LNCaP clone FGC (cell line): Measurements from ENCODE around the gene SLIT1.

Experiments used
- DNase-seq: peaks from one replicate; pipeline ENCODE4 v3.0.0-alpha.2; 2011; ENCODE audit warnings: low read depth
- H3K4me3 ChIP-seq: 2 replicates; pipeline ENCODE4 v1.5.1; 2011; ENCODE audit warnings: mild to moderate bottlenecking, low read depth, low read length, control low read depth
- CTCF ChIP-seq: IDR thresholded peaks from 2 replicates; pipeline ENCODE4 v1.5.1; 2012; ENCODE audit warnings: mild to moderate bottlenecking; ENCODE audit not compliant: control insufficient read depth, insufficient read depth; ENCODE audit errors: extremely low read depth

SLIT1 gene

DNA sequence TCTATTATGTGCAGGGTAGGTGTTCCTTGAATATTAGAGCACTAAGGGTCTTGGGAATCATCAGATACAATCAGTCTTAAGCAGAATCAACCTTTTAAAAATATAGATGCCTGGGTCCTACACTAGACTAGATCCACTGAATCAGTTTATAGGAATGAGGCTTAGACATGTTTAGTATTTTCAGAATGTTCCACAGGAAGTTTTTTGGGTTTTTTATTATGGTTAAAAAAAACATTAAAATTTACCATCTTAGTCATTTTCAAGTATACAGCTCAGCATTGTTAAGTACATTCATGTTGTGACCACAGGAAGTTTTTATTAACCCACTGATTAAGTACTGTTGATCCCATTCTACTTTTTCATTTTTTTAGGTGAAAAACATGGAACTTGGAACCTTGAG, 217.9 kb downstream of the SLIT1 start:
- no peak overlapping the region for H3K4me3 ChIP-seq
- DNase-seq, result no peak
- no peak for TF ChIP-seq CTCF

- no peak for DNase-seq
- no peak overlapping the region for H3K4me3 ChIP-seq
- no peak for TF ChIP-seq CTCF
These were observed 221.6 kb downstream of the SLIT1 start for GRCh38 chr10:96964131-96964530.

DNA sequence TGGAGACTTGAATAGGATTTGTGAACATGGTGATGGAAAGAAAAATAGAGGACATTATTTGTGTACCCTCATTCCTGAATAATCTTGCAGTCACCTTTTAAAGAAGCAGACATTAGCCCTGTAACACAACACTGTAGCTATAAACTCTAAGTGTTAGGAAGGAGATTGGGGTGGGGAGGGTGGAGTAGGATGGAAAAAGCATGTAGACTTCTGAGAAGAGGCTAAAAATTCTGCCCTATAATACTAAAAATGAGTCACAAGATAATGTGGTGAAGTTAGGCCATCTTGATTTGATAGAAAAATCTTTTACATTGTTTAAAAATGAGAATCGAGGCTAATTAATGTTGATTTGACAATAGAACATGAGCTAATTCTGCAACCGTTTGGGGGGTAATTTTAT, 224.9 kb downstream of the SLIT1 start:
- no peak for TF ChIP-seq CTCF
- DNase-seq, result no peak

GRCh38 chr10:96959733-96960132, 226.0 kb downstream of the SLIT1 start:
- TF ChIP-seq CTCF, result no peak
- no peak overlapping the region for H3K4me3 ChIP-seq
- no peak for DNase-seq

More for the DNA sequence above, 224.9 kb downstream of the SLIT1 start:
- no peak overlapping the region for H3K4me3 ChIP-seq

GRCh38 chr10:96958071-96958470, 227.7 kb downstream of the SLIT1 start:
- H3K4me3 ChIP-seq, result no peak overlapping the region
- no peak for TF ChIP-seq CTCF
- no peak for DNase-seq

GRCh38 chr10:96955794-96956193, 230.0 kb downstream of the SLIT1 start:
- TF ChIP-seq CTCF, result no peak
- DNase-seq, result no peak
- no peak overlapping the region for H3K4me3 ChIP-seq

DNA sequence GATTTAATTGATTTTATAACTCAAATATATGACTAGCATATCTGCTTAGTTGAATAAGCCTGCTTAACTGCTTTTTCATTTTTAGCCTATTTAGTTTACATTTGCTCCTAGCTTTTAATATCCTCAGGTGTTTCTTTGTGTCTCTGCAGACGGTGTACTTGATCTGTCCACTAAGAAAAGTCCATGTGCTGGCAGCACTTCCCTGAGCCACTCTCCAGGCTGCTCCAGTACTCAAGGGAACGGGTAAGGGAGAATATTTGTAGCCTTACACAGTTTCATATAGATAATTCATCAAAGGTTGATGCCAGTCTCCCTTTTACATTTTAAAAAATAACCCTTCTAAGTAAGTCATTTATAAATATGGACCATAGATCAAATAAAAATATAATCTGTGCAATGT, 233.8 kb downstream of the SLIT1 start:
- no peak overlapping the region for H3K4me3 ChIP-seq
- DNase-seq, result no peak
- no peak for TF ChIP-seq CTCF
